Left lung (tissue), 10 donors: Measurements from ENCODE around the gene MEGF8. TPM values are rescaled to one million over a fixed set of nuclear protein-coding genes. Genes with fewer than 3 reads are reported as not detected.

Experiments used
- ATAC-seq: fragments of 200-7000 bp; cut with Tn5 transposase; one replicate; pipeline ENCODE4 v1.9.1; 2020; ENCODE audit warnings: moderate library complexity
- DNase-seq, 4 donors: peaks; one replicate each; pipeline ENCODE4 v3.0.0-alpha.2; 2013 to 2020
- H3K27ac ChIP-seq, 2 donors: fragments of 200-600 bp; sonication (generic) in 1 of 2; one replicate each; pipeline versions ENCODE4 v1.5.0 to v1.8.0; 2020 to 2021
- H3K27me3 ChIP-seq, 2 donors: fragments of 200-600 bp; sonication (generic) in 1 of 2; one replicate each; pipeline versions ENCODE4 v1.5.0 to v1.8.0; 2020 to 2021
- H3K36me3 ChIP-seq, 2 donors: fragments of 200-600 bp; sonication (generic) in 1 of 2; one replicate each; pipeline versions ENCODE4 v1.5.0 to v1.8.0; 2020 to 2021
- H3K4me1 ChIP-seq, 2 donors: fragments of 200-600 bp; one replicate each; pipeline ENCODE4 v1.8.0; 2021
- H3K4me3 ChIP-seq, 2 donors: fragments of 200-600 bp; sonication (generic) in 1 of 2; one replicate each; pipeline versions ENCODE4 v1.5.0 to v1.8.0; 2020 to 2021; ENCODE audit warnings: mild to moderate bottlenecking in 1 of 2
- H3K9me3 ChIP-seq, 2 donors: fragments of 200-600 bp; sonication (generic) in 1 of 2; one replicate each; pipeline versions ENCODE4 v1.5.0 to v1.8.0; 2020 to 2021
- intact Hi-C, 2 donors: fragments of 100-400 bp; cut with DNase I; formaldehyde crosslinking; loops; one replicate each; pipeline versions ENCODE4 v1.11.2 to v1.14.2; 2022
- polyA plus RNA-seq, 6 donors: library from polyadenylated mRNA; unstranded; fragments of 120-200 nt; gene quantifications; one replicate each; pipeline ENCODE4 v1.2.1, GENCODE V29; 2013; ENCODE audit not compliant: insufficient read length in 6 of 6
- total RNA-seq, 2 donors: library from RNA; stranded (reverse); fragmentation: NEBNext Ultra II Directional; extraction: Animal tissue kit (Norgen Biotek cat#: 25700); gene quantifications; one replicate each; pipeline ENCODE4 v1.2.1, GENCODE V29; 2021
- TF ChIP-seq, protein P1 (sequence below), 2 donors: fragments of 200-600 bp; sonication (generic) in 1 of 2; IDR thresholded peaks; one replicate each; pipeline versions ENCODE4 v1.5.0 to v1.8.0; 2021; ENCODE audit warnings: antibody characterized with exemption in 2 of 2
- donor health status: DM: no; HTN: yes; CAD: no.
- donor health status: DM: no; HTN: no; CAD: no.

The MEGF8 gene
- total and polyA plus RNA-seq, 8 donors = 15.7 to 38.9 (median 34.8) TPM

DNA sequence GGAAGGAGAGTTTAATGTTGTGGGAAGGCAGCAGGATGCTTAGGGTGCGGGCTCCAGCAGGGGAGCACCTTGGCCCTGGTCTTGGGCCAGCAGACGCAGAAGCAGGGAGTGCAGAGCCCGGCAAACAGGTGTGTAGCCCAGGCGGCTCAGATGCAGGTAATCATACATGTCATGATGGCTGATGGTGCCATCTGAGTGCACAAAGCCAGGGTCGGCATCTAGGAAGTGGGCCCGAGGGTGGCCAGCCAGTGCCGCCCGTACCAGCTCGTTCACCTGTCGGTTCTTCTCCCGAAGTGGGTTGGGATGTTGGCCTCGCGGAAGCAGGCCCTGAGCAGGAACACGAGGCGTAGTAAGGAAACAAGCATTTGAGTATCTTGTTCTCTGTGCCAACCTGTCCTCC lies 28.4 kb upstream of the MEGF8 start:
- intact Hi-C loops = no loop called here

DNA sequence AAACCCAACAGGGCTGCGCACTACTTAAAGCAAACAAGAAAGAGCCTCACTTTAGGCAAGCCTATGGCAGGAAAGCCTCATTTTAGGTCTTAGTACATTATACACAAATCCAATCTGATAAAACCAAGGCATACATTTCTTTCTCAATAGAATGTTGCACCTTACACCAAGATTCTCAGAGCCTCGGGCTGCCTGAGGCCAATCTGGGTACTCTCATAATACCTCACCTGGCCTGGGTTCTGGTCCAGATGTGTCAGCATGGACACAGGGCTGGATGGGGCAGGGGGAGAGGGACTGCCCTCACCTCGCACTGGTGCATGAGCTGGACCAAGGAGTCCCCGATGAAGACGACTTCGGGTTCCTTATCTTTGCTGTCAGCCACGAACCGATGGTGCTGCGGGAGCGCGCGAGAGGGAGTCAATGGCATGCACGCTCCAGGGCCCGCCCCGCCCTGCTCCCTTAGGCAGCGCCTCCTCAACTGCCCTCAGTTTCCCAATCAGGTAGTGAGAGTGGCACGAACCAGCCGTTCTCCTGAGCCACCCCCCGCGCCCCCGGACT lies 23.7 kb upstream of the MEGF8 start, which contains the start of gene PRR19:
Gene PRR19, plus strand, starts transcription at position 487 of the 558 bp plus-strand sequence. CDS start 7,453 bp downstream, outside the sequence.
- intact Hi-C loops = no loop called here
- no peak for DNase-seq
- TF ChIP-seq, protein P1, sequence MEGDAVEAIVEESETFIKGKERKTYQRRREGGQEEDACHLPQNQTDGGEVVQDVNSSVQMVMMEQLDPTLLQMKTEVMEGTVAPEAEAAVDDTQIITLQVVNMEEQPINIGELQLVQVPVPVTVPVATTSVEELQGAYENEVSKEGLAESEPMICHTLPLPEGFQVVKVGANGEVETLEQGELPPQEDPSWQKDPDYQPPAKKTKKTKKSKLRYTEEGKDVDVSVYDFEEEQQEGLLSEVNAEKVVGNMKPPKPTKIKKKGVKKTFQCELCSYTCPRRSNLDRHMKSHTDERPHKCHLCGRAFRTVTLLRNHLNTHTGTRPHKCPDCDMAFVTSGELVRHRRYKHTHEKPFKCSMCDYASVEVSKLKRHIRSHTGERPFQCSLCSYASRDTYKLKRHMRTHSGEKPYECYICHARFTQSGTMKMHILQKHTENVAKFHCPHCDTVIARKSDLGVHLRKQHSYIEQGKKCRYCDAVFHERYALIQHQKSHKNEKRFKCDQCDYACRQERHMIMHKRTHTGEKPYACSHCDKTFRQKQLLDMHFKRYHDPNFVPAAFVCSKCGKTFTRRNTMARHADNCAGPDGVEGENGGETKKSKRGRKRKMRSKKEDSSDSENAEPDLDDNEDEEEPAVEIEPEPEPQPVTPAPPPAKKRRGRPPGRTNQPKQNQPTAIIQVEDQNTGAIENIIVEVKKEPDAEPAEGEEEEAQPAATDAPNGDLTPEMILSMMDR (IDR thresholded peaks at IDR 0.05) = no peak
- Histone ChIP-seq H3K36me3 (no peaks in the 10 kb centered on the region), H3K4me3 (peak within 1 kb of the TSS; percentile 58 to 70), H3K4me1 (peaks cover 0 to 9% of the 10 kb centered on the region in 2 donors), H3K27me3 (no peaks in the 10 kb centered on the region), H3K9me3 (no peaks in the 10 kb centered on the region), H3K27ac (peak within 1 kb of the TSS in 1 of 2 donors; percentile 61)
- peak; percentile 58 for ATAC-seq

More for the DNA sequence above, 28.4 kb upstream of the MEGF8 start:
- peaks cover 0 to 8% of the 10 kb centered on the region in 2 donors for H3K4me1 ChIP-seq
- H3K27me3 ChIP-seq = no peaks in the 10 kb centered on the region
- ATAC-seq (no peak), DNase-seq (peak in 1 of 4 donors; percentile 52)
- TF ChIP-seq, protein P1 (IDR thresholded peaks at IDR 0.05) = no peak
- no peaks in the 10 kb centered on the region for H3K9me3 ChIP-seq
- no peak overlapping the region for H3K4me3 ChIP-seq
- peaks cover 0 to 35% of the 10 kb centered on the region in 2 donors for H3K36me3 ChIP-seq
- H3K27ac ChIP-seq = no peak overlapping the region

DNA sequence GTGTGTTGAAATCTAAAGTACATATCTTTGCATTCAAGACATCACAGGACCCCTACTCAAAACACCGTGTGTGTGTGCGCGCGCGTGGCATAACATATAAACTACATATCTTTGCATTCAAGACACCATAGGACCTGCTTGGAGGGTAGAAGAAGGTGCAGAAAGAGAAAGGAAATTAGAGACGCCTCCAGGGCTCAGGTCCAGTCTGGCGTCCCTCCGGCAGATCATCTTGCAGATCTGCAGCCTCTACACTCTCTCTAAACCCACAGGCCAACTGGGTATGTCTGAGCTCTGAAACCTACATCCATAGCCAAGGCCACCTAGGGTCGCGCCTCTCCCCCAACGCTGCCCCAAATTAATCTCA lies 22.4 kb upstream of the MEGF8 start:
- DNase-seq = no peak
- TF ChIP-seq, protein P1 (IDR thresholded peaks at IDR 0.05) = no peak
- intact Hi-C loops = no loop called here
- peaks cover 0 to 9% of the 10 kb centered on the region in 2 donors for H3K4me1 ChIP-seq
- no peaks in the 10 kb centered on the region for H3K27me3 ChIP-seq
- no peak for ATAC-seq
- H3K4me3 ChIP-seq = peak overlapping the region in 1 of 2 donors; percentile 70
- no peaks in the 10 kb centered on the region for H3K36me3 ChIP-seq
- no peak overlapping the region for H3K27ac ChIP-seq
- H3K9me3 ChIP-seq = no peaks in the 10 kb centered on the region

DNA sequence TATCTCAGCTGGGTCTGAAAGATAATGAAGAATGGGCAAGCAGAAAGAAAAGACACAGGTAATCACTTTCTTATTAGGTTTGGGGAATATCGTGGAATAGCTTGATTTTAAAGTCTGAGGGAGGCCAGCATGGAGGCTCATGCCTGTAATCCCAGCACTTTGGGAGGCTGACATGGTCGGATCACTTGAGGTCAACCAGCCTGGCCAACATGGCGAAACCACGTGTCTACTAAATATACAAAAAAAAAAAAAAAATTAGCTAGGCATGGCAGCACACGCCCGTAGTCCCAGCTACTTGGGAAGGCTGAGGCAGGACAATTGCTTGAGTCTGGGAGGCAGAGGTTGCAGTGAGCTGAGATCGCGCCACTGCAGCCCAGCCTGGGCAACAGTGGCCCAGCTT lies 21.6 kb upstream of the MEGF8 start:
- Histone ChIP-seq H3K4me3 (no peak overlapping the region), H3K9me3 (no peaks in the 10 kb centered on the region), H3K27ac (no peak overlapping the region), H3K27me3 (no peaks in the 10 kb centered on the region), H3K36me3 (no peaks in the 10 kb centered on the region), H3K4me1 (peaks cover 0 to 9% of the 10 kb centered on the region in 2 donors)
- TF ChIP-seq, protein P1 (IDR thresholded peaks at IDR 0.05) = no peak
- no peak for DNase-seq
- intact Hi-C loops = no loop called here
- no peak for ATAC-seq

DNA sequence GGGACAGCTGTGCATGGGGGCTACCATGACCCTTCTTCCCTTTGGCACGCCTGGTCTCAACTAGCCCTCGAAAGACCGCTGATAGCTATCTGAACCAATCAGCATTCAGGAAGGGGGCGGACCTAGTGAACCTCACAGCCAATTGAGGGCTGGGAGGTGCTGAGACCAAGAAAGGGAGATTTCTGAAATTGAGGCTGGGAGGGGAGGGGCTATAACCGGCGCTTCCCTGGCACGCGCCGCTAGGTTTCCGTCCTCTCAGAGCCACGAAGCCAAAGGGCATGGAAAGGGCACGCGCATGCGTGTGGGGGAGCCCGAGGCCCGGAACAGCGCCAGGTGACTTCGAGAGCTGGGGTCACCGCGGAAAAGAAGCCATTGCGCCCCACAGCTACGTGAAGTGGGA lies 18.8 kb upstream of the MEGF8 start:
- Histone ChIP-seq H3K36me3 (no peaks in the 10 kb centered on the region), H3K4me3 (no peak overlapping the region), H3K27me3 (peaks cover 0 to 8% of the 10 kb centered on the region in 2 donors), H3K27ac (no peak overlapping the region), H3K9me3 (no peaks in the 10 kb centered on the region), H3K4me1 (peaks cover 0 to 5% of the 10 kb centered on the region in 2 donors)
- TF ChIP-seq, protein P1 (IDR thresholded peaks at IDR 0.05) = no peak
- intact Hi-C loops = no loop called here
- DNase-seq (no peak), ATAC-seq (no peak)
